HG03064 (cell line): ENCODE results near the gene NOX3.
"Not testable (repeated sequence)": the region's sequence is repeated elsewhere in the genome, so short reads cannot be mapped to it uniquely, and the experiment has no call there.

Source experiments
- ATAC-seq: cut with Tn5 transposase; IDR thresholded peaks from one replicate; pipeline ENCODE4 v1.9.1; 2021; ENCODE audit warnings: low read depth; ENCODE audit not compliant: unreplicated experiment

NOX3 gene

DNA sequence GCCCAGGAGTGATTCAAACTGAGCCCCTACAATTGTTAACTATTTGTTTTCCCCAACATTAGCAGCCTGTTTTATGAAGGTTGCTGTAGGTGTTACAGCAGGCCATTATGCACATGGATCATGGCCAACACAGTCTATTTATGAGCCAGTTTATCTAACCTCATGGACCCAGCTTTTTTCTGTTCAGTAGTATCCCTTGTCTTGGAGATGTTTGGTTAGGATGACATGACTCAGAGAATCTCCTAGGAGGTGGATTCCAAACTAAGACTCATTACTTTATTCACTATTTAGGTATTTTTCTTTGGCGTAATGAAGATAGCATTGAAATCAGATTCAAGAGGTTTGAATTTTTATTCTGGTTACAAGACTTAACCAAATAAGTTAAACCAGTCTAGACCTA, 78.6 kb downstream of the NOX3 start:
- no peak for ATAC-seq

DNA sequence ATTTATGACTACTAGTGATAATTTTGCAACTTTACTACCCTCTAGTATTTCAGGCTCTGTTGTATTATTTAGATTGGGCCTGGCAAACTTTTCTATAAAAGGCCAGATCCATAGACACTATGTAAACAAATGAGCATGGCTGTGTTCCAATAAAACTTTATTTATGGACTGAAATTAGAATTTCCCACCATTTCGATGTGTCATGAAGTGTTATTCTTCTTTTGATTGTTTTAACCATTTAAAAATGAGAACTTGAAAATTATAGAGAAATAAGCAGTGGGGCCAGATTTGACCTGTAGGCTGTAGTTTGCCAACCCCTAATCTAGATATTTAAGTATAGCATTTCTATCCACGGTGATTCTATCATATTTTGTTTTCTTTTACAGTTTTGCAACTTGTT, 79.8 kb downstream of the NOX3 start:
- ATAC-seq, result no peak

DNA sequence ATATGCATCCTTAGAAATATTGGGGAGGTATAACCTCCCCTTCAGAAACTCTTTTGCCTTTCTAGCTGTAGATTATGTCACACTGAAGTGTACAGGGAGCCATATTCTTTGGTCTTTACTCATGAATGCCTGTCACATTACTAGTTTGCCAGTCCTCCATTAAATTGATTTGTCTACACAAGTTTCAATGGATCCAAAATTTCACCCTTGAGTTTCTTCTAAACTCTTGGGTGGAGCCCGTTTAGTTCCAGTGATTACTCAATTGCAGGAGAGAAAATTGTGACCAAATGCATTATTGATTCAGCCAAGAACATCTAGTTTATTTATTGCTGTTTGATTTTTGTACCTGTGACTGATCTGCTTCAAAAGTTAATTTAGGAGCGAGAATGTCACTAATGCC, 81.0 kb downstream of the NOX3 start:
- ATAC-seq, result no peak

DNA sequence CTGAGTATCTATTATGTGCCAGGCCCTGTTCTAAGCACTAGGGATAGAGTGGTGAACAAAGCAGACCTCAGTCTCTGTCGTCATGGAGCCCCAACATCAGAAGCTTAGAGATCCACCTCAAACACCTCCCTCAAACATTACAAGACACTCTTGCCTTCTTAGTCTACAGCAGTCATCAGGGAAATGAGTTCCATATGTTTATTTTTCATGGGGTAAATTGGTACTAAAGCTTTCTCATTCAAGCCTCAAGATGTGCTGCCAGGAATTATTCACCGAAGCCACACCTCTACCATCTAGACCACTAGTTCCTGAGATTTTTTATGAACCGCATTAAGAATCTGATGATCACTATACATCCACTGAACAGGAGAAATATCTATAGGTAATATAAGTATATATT, 82.4 kb downstream of the NOX3 start:
- ATAC-seq, result no peak

DNA sequence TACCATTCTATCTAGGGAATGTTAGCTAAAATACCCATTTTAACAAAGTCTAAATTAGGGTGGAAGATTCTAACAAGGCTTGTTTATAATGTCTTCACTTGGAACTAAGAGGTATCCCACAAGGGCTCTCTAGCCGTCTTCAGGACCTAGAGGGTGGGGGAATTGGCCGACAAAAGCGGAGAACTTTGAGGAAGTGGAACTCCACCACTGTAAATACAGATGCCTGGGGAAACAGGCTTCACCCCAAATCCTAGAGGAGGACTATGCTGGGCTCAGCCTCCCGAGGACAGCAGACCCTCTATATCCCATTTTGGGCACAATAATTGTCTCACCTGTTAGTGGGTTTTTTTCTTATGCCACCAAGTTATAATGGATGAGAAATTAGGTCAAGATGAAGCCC, 83.4 kb downstream of the NOX3 start:
- no peak for ATAC-seq

DNA sequence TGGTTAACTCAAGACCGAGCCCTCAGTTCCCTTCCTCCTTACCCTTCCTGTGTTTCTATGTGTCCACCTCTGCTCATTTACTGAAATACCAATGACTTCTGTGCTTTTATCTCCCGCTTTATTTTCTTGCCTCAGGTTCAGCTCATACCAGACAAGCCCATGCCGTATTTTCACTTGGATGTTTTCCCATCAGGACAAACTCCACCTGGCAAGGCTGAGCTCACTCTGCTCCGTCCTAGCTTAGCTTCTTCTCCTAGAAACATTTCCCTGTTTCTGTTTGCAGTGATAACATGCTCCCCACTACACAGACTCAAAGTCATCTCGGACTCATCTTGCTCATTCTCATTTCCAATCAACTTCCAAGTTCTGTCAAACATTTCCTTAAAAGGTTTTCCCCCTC, 84.4 kb downstream of the NOX3 start:
- ATAC-seq, result no peak

DNA sequence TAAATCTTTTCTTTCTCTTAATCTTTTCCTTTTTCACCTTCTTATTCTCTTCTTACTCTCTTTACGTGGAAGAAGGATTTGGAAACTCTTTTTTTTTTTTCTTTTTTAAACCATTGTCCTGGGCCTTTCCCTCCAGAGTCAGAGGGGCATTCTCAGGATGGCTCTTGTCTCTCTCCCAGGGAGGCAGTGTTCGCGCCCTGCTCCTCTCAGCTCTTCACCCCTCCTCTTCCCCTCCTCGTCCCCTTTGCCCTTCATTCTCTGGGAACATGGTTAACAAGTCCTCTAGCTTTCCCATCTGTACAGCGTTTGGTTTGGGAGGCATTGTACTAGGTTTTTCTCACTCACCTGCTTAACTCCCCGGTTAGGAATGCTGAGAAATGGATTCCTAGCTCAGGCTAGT, 89.3 kb downstream of the NOX3 start:
- ATAC-seq, result no peak

DNA sequence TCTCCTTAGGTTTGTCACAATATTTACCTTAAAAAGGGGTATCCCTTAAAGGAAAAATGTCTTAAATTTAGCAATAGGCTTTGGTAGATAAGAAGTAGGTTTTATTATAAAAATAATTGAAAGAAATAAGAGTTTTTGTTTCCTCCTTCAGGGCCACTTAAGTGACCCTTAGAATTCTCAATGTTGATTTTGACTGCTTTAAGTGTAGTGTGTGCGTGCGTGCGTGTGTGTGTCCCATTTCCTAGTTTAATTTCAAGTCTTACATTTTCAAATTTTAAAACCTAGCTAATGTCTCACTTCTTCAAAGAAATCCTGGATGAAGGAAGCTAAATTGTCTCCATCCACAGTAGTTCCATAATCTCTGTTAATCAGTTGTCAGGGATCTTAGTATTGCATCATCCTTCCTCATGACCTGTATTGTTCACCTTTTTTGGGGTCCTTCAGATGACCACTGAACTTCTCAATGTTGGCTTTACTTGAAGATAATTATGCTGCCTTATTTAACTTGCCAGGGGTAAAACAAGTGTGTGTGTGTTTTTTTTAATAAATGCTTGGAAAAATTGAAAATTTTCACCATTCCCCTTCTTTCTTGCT, 90.7 kb downstream of the NOX3 start:
- no peak for ATAC-seq

DNA sequence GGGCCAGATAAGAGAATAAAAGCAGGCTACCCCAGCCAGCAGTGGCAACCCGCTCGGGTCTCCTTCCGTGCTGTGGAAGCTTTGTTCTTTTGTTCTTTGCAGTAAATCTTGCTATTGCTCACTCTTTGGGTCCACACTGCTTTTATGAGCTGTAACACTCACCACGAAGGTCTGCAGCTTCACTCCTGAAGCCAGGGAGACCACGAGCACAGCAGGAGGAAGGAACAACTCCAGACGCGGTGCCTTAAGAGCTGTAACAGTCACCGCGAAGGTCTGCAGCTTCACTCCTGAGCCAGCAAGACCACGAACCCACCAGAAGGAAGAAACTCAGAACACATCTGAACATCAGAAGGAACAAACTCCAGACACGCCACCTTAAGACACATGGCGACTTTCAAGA, 91.6 kb downstream of the NOX3 start:
- not testable (repeated sequence) for ATAC-seq

DNA sequence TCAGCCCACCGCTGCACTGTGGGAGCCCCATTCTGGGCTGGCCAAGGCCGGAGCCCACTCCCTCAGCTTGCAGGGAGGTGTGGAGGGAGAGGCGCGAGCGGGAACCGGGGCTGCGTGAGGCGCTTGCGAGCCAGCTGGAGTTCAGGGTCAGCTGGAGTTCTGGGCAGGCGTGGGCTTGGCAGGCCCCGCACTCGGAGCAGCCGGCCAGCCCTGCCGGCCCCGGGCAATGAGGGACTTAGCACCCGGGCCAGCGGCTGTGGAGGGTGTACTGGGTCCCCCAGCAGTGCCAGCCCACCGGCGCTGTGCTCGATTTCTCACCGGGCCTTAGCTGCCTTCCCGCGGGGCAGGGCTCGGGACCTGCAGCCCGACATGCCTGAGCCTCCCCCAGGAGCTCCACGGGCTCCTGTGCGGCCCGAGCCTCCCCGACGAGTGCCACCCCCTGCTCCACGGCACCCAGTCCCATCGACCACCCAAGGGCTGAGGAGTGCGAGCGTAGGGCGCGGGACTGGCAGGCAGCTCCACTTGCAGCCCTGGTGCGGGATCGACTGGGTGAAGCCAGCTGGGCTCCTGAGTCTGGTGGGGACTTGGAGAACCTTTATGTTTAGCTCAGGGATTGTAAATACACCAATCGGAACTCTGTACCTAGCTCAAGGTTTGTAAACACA, 92.5 kb downstream of the NOX3 start:
- not testable (repeated sequence) for ATAC-seq

DNA sequence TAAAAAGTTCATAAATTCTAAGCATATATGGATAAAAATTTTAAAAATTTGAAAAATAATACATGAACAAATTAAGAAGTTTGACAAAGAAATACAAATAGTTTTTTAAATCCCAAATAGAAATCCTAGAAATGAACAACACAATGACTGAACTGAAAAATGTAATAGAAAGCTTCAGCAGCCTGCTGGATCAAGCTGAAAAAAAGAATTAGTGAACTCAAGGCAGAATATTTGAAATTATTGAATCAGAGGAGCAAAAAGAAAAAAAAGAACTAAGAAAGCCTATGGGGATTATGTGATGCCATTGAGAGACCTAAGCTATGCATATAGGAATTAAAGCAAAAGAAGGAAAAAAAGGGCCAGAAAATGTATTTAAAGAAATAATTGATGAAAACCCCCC, 101.5 kb downstream of the NOX3 start:
- ATAC-seq, result no peak

DNA sequence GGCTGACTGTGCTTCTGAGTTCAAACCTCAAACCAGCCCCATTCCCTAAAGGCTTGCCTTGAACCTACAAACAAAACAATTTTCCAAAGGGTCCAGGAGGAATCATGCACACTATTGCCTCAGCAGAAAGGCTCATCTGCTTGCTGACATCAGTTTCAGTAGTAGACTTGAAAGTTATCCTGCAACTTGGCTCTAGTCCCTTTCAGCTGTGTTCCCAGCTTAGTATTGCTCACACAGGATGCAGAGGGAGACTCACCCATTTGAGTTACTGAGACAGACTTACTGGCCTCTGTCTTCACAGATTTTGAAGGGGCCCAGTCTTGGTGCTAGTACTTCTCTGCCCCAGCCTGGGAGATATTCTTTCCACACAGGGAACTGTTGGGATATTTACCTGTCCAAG, 102.8 kb downstream of the NOX3 start:
- ATAC-seq, result no peak

DNA sequence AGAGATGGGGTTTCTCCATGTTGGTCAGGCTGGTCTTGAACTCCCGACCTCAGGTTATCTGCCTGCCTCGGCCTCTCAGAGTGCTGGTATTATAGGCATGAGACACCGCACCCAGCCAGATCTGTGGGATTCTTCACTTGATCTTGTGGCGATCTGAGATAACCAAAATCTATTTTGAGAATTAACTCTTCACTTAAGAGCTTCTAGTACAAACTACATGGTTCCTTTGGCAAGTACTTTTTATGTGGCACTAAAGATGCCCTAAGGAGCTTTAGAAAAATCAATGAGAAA, 103.6 kb downstream of the NOX3 start:
- ATAC-seq, result no peak

DNA sequence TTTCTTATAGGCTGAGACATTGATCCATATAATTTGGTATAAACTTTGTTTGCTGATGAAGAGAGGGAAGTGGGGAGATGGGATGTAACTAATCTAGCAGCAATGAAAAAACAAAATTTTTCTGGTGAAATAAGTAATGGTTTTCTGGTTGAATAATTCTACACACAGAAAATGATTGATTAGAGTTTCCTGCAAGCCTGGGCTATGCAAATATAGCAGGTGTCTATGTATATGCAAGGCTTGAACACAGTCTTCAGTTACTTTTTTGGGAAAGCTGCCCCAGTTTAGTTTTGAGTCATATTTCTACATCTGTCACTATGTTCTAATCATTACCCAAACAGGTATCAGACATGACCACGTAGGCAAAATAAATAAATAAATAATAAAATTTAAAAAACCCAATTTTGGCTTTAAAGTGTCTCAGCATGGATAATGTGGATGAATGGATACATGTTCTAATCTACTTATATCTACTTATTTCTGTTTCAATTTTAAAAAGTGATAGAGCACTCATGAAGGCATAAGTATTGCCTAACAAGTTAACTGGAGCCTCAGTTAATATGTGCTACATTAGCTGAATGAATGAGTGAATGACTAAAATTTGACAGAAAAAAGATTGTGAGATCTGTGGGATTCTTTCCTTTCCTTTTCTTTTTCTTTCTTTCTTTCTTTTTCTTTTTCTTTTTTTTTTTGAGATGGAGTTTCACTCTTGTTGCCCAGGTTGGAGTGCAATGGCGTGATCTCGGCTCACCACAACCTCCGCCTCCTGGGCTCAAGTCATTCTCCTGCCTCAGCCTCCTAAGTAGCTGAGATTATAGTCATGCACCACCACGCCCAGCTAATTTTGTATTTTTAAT, 104.1 kb downstream of the NOX3 start:
- peak; percentile 98 for ATAC-seq

DNA sequence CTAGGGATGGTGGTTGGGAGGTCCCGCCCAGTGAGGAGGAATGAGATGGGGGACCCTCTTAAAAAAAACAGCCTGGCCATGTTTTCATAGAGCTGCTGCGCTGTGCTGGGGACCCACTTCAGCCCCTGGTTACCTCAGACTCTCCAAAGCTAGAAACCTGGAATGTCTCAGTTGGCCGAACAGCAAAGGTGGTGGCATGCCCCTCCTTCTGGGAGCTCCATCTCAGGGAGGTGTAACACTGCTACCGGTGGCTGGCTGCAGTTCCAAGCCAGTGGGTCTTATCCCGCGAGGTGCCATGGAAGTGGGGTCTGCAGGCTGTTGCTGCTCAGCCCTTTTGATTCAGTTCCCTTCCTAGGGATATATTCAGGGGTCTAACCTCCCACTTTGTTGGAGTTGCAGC, 105.7 kb downstream of the NOX3 start:
- no peak for ATAC-seq

DNA sequence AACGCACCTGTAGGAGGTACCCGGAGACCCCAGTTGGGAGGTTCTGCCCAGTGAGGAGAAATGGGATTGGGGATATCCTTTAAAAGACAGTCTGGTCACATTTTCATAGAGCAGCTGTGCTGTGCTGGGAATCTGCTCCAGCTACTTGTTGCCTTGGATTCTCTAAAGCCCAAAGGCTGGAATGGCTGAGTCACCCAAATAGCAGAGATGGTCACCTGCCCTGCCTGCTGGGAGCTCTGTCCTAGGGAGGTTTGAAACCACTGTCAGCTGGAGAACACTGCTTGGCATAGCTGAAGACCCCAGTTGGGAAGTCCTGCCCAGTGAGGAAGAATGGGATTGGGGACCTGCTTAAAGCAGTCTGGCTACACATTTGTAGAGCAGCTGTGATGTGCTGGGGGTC, 106.5 kb downstream of the NOX3 start:
- ATAC-seq, result no peak

DNA sequence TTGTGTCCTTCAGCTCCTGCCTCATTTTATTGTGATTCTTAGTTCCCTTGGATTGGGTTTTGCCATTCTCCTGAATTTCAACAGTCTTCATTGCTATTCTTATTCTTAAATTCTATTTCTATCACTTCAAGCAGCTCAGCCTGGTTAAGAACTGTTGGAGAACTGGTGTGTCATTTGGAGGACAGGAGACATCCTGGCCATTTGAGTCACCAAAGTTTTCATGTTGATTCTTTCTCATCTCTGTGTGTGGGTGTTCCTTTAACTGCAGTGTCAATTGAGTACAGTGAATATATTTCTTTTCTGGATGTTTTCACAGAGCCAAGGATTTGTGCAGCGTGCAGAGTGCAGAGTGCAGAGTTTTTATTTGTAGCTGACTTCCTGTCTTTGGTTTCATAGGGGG, 107.8 kb downstream of the NOX3 start:
- no peak for ATAC-seq

DNA sequence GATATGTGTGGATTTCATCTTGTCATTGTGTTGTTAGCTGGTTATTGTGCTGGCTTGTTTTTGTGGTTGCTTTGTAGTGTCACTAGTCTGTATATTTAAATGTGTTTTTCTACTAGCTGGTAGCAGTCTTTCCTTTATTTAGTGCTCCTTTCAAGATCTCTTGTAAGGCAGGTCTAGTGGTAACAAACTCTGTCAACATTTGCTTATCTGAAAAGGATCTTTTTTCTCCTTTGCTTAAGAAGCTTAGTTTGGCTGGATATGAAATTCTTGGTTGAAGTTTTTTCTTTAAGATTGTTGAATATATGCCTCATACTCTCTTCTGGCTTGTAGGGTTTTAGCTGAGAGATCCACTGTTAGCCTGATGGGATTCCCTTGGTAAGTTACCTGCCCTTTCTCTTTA, 108.7 kb downstream of the NOX3 start:
- no peak for ATAC-seq
